ENCODE measurements around the gene S100G. TPM values are rescaled to one million over a fixed set of nuclear protein-coding genes. Genes with fewer than 3 reads are reported as not detected.

S100G gene
- total RNA-seq, 1 experiment from 2014 or later = not detected

DNA sequence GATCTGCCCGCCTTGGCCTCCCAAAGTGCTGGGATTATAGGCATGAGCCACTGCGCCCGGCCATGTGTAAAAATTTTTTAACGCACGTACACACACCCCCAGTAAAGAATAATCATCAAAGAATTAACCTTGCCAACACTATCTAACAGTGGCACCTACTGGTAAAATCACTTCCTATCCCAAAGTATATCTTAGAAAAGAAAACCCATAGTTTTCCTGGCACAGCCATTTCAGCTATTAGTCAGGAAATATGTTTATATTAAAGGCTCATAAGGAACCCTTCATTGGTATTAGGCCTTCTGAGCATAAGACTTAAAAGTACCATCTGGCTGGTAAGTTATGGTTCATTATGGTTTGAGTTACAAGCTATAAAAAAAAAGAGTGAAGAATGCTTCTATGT lies 14.1 kb downstream of the S100G start:
- POLR2A ChIA-PET = no interaction called here
- DNase-seq (ENCODE audit: low read depth, low spot score) = no peak

DNA sequence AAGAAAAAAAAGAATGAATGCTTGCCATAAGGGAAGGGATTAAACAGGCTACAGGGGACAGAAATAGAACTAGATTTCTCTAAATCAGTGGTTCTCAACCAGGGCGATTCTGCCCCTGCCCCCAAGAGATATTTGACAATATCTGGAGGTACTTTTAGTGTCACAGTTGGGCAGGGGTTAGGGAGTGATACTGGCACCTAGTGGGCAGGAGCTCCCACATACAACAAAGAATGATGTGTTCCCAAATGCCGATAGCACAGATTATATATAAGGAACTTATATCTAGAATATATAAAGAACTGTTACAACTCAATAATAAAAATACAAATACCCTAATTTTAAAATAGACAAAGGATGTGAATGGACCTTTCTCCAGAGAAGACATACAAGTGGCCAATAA lies 14.7 kb downstream of the S100G start:
- no peak overlapping the region for H3K27ac ChIP-seq (ENCODE audit: low read length)
- no peaks in the 10 kb centered on the region for H3K27me3 ChIP-seq (ENCODE audit: control insufficient read depth, insufficient read depth, low read length)
- no peaks in the 10 kb centered on the region for H3K36me3 ChIP-seq (ENCODE audit: control insufficient read depth, insufficient read depth, low read length)
- no peak overlapping the region for H3K4me3 ChIP-seq (ENCODE audit: low read depth in 2 of 2, low read length in 2 of 2)
- intact Hi-C loops (cut with micrococcal nuclease; ENCODE audit: unreplicated experiment) (no loop called here), in situ Hi-C loops (cut with HindIII; ENCODE audit: low pct_unique_long_range_greater_than_20kb, low sequenced_read_pairs) (no loop called here)
- ChIA-PET POLR2A (no interaction called here), CTCF (no interaction called here)
- H3K4me1 ChIP-seq (ENCODE audit: control insufficient read depth, insufficient read depth, low read length) = no peaks in the 10 kb centered on the region
- DNase-seq (ENCODE audit: low read depth, low spot score) (no peak), ATAC-seq (no peak)
- no peaks in the 10 kb centered on the region for H3K9me3 ChIP-seq (ENCODE audit: control insufficient read depth, insufficient read depth, low read depth, low read length)
- no TSS peak for BruUV-seq (replicated peaks)
- TF ChIP-seq POLR2AphosphoS5 (IDR thresholded peaks at IDR 0.05; ENCODE audit: low read depth, low read length) (no peak), SIN3A (IDR thresholded peaks at IDR 0.05; ENCODE audit: borderline replicate concordance, insufficient read depth, low read depth, low read length) (no peak)

More for the DNA sequence above, 14.1 kb downstream of the S100G start:
- Histone ChIP-seq H3K9me3 (ENCODE audit: control insufficient read depth, insufficient read depth, low read depth, low read length) (no peaks in the 10 kb centered on the region), H3K4me1 (ENCODE audit: control insufficient read depth, insufficient read depth, low read length) (no peaks in the 10 kb centered on the region), H3K4me3 (ENCODE audit: low read depth in 2 of 2, low read length in 2 of 2) (no peak overlapping the region), H3K36me3 (ENCODE audit: control insufficient read depth, insufficient read depth, low read length) (no peaks in the 10 kb centered on the region), H3K27ac (ENCODE audit: low read length) (no peak overlapping the region), H3K27me3 (ENCODE audit: control insufficient read depth, insufficient read depth, low read length) (no peaks in the 10 kb centered on the region)
- ATAC-seq = no peak
- intact Hi-C loops (cut with micrococcal nuclease; ENCODE audit: unreplicated experiment) (no loop called here), in situ Hi-C loops (cut with HindIII; ENCODE audit: low pct_unique_long_range_greater_than_20kb, low sequenced_read_pairs) (no loop called here)
- CTCF ChIA-PET = no interaction called here
- no TSS peak for BruUV-seq (replicated peaks)
- no peak for TF ChIP-seq SIN3A (IDR thresholded peaks at IDR 0.05; ENCODE audit: borderline replicate concordance, insufficient read depth, low read depth, low read length)
- TF ChIP-seq, protein P1, sequence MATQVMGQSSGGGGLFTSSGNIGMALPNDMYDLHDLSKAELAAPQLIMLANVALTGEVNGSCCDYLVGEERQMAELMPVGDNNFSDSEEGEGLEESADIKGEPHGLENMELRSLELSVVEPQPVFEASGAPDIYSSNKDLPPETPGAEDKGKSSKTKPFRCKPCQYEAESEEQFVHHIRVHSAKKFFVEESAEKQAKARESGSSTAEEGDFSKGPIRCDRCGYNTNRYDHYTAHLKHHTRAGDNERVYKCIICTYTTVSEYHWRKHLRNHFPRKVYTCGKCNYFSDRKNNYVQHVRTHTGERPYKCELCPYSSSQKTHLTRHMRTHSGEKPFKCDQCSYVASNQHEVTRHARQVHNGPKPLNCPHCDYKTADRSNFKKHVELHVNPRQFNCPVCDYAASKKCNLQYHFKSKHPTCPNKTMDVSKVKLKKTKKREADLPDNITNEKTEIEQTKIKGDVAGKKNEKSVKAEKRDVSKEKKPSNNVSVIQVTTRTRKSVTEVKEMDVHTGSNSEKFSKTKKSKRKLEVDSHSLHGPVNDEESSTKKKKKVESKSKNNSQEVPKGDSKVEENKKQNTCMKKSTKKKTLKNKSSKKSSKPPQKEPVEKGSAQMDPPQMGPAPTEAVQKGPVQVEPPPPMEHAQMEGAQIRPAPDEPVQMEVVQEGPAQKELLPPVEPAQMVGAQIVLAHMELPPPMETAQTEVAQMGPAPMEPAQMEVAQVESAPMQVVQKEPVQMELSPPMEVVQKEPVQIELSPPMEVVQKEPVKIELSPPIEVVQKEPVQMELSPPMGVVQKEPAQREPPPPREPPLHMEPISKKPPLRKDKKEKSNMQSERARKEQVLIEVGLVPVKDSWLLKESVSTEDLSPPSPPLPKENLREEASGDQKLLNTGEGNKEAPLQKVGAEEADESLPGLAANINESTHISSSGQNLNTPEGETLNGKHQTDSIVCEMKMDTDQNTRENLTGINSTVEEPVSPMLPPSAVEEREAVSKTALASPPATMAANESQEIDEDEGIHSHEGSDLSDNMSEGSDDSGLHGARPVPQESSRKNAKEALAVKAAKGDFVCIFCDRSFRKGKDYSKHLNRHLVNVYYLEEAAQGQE (IDR thresholded peaks at IDR 0.05; ENCODE audit: insufficient read depth in 1 of 2, low read depth in 2 of 2, low read length in 1 of 2) = no peak
- no peak for TF ChIP-seq CTCF (IDR thresholded peaks at IDR 0.05)
- TF ChIP-seq TCF7L2 (IDR thresholded peaks at IDR 0.05; ENCODE audit: low read depth, low read length) = no peak
- no peak for TF ChIP-seq POLR2AphosphoS5 (IDR thresholded peaks at IDR 0.05; ENCODE audit: low read depth, low read length)

GRCh38 chrX:16665089-16665488 lies 15.1 kb downstream of the S100G start:
- no peak for DNase-seq (ENCODE audit: low read depth, low spot score)
- no peak for TF ChIP-seq POLR2AphosphoS5 (IDR thresholded peaks at IDR 0.05; ENCODE audit: low read depth, low read length)
- TF ChIP-seq CTCF (IDR thresholded peaks at IDR 0.05) = no peak
- TF ChIP-seq TCF7L2 (IDR thresholded peaks at IDR 0.05; ENCODE audit: low read depth, low read length) = no peak
- no peak for TF ChIP-seq SIN3A (IDR thresholded peaks at IDR 0.05; ENCODE audit: borderline replicate concordance, insufficient read depth, low read depth, low read length)
- TF ChIP-seq, protein P1 (IDR thresholded peaks at IDR 0.05; ENCODE audit: insufficient read depth in 1 of 2, low read depth in 2 of 2, low read length in 1 of 2) = no peak
- ChIA-PET CTCF (no interaction called here), POLR2A (no interaction called here)
- Histone ChIP-seq H3K9me3 (ENCODE audit: control insufficient read depth, insufficient read depth, low read depth, low read length) (no peaks in the 10 kb centered on the region), H3K27ac (ENCODE audit: low read length) (no peak overlapping the region), H3K36me3 (ENCODE audit: control insufficient read depth, insufficient read depth, low read length) (no peaks in the 10 kb centered on the region), H3K4me1 (ENCODE audit: control insufficient read depth, insufficient read depth, low read length) (no peaks in the 10 kb centered on the region), H3K27me3 (ENCODE audit: control insufficient read depth, insufficient read depth, low read length) (no peaks in the 10 kb centered on the region), H3K4me3 (ENCODE audit: low read depth in 2 of 2, low read length in 2 of 2) (no peak overlapping the region)
- no peak for ATAC-seq
- no TSS peak for BruUV-seq (replicated peaks)
- intact Hi-C loops (cut with micrococcal nuclease; ENCODE audit: unreplicated experiment) (no loop called here), in situ Hi-C loops (cut with HindIII; ENCODE audit: low pct_unique_long_range_greater_than_20kb, low sequenced_read_pairs) (no loop called here)
